Measurements from ENCODE around the gene TM9SF1.
A peak's percentile ranks its signal among the peaks of the same experiment; 100 is the strongest.

TM9SF1 gene

GRCh38 chr14:24177041-24177825, 18.0 kb downstream of the TM9SF1 start:
- DNase-seq = no peak

DNA sequence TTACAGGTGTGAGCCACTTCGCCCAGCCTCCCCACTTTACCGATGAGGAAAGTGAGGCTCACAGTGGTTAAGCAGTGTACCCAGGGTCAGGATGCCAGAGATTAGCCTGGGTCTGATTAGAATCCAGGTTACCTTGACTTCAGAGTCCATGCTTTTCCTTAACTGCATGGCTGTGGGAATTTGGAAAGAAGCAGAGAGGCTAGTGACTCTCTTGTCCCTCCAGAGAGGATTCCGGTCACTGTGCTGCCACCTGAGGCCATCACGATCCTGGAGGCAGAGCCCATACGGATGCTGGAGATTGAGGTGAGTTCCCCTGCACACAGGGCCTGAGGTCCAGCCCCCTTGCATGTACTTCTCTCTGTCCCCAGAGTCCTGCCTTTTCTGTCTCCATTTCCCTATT, 18.6 kb downstream of the TM9SF1 start:
- no peak for DNase-seq

- no peak for DNase-seq
Observed at GRCh38 chr14:24172871-24173281, 22.4 kb downstream of the TM9SF1 start.

GRCh38 chr14:24172261-24172860, 22.9 kb downstream of the TM9SF1 start:
- no peak for DNase-seq

GRCh38 chr14:24171422-24172260, 23.6 kb downstream of the TM9SF1 start, which contains the start of gene REC8:
REC8 (plus strand) TSS chr14:24172080; CDS start chr14:24172553, 473 bp downstream.
- peak in 1 of 2 donors; percentile 3 for DNase-seq

DNA sequence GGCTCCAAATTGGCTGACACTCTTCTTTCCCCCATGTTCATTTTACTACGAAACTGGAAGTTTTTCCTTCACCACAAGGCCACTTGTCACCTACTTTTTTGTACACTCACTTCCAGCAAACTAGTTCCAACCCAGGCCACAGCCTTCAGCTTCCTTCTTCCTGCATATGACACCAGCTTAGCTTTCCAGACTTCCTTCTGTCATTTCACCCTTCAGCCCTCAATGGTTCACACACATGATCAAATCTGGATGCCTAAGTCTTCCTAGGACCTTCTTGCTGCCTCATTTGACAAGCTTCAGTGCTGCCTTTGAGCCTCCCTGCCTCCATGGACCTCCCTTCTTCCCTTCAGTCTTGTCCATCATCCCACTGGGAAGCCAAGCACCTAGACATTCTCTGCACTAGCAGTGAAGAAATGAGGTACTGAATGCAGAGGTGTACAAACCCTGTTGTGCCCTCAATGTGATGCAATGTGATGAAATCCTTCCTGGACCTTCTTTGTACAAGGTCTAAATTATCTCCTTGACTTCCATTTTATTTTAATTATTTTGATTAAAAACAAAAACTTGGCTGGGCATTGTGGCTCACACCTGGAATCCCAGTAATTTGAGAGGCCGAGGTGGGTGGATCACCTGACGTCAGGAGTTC, 27.6 kb downstream of the TM9SF1 start:
- peak; percentile 64 to 67 for DNase-seq

GRCh38 chr14:24165785-24166184, 29.5 kb downstream of the TM9SF1 start:
- no peak for DNase-seq

GRCh38 chr14:24164518-24164991, 30.7 kb downstream of the TM9SF1 start:
- no peak for DNase-seq

GRCh38 chr14:24162093-24162492, 33.1 kb downstream of the TM9SF1 start:
- no peak for DNase-seq

- DNase-seq = peak; percentile 95 to 97
Observed at GRCh38 chr14:24160850-24161804, 34.1 kb downstream of the TM9SF1 start, which contains the start of gene IRF9. IRF9 (plus strand) TSS chr14:24161265; CDS start chr14:24162145, 880 bp downstream.

- DNase-seq = no peak
Observed at GRCh38 chr14:24160499-24160849, 34.8 kb downstream of the TM9SF1 start.

DNA sequence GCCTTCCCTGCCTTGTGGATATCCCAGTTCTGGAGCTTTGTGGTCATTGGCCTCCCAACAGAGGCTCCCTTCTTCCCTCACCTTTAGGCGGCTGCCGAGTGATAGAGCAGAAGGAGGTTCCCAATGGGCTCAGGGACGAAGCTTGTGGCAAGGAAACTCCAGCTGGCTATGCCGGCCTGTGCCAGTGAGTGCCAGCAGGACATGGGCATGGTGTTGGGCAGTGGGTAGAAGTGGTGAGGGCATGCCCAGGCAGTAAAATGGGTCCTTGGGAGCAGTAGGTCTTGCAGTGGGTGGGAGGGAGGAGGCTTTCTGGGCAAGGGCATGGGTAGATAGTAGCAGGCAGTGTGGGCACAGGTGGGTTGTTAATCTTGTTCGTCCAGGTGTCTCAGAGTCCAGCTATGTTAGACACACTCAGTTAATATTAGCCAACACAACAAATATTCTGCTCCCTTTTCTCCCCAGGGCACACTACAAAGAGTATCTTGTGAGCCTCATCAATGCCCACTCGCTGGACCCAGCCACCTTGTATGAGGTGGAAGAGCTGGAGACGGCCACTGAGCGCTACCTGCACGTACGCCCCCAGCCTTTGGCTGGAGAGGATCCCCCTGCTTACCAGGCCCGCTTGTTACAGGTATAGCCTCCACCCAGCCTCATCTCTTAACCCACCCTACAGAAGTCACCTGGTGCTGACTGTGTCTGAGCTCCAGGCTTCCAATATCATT, 35.3 kb downstream of the TM9SF1 start:
- no peak for DNase-seq

DNA sequence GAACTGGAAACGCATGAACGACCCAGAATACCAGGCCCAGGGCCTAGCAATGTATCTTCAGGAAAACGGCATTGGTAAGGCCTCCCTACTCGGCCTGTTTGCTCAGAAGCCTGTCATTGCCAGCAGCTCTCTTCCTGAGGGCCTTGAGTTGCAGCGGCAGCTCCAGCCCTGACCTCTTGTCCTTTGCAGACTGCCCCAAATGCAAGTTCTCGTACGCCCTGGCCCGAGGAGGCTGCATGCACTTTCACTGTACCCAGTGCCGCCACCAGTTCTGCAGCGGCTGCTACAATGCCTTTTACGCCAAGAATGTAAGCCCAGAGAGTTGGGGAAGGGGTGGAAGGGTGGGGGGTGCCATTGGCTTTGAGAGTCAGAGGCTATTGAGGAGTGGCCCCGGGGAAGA, 37.9 kb downstream of the TM9SF1 start:
- no peak for DNase-seq

DNA sequence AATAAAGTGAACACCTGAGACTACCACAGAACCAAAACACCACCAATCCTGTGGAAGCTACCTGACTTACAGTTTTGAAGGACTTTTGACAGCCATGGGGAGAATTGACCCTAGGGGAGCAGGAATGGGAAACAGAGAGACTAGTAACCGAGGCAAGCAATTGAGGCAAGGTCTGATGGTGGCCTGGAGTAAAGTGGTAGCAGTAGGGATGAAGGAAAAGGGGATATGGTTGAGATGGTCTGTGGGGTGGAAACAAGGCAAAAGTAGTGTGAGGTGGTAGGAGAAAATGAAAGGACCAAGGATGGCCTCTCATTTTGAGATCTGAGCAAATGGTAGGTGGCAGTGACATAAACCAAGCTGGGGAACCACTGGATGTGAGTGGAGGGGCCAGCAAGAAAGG, 38.4 kb downstream of the TM9SF1 start:
- DNase-seq = no peak

DNA sequence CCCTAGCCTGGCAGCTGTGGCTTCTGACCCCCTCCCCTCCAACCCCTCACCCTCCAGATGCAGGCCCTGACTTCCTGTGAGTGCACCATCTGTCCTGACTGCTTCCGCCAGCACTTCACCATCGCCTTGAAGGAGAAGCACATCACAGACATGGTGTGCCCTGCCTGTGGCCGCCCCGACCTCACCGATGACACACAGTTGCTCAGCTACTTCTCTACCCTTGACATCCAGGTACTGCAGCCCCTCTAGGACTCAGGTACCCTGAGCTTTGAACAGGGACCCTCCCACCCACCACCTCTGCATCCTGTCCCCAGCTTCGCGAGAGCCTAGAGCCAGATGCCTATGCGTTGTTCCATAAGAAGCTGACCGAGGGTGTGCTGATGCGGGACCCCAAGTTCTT, 40.1 kb downstream of the TM9SF1 start:
- no peak for DNase-seq

GRCh38 chr14:24151404-24152080, 43.7 kb downstream of the TM9SF1 start:
- no peak for DNase-seq

DNA sequence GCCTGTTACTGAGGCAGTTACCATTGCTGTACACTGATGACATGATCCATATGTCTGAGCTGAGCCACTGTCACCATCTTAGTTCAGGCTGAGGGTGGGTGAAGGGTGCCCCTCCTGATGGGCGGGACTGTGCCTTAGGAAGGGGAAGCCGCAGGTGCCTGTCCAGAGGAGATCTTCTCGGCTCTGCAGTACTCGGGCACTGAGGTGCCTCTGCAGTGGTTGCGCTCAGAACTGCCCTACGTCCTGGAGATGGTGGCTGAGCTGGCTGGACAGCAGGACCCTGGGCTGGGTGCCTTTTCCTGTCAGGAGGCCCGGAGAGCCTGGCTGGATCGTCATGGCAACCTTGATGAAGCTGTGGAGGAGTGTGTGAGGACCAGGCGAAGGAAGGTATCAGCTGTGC, 44.2 kb downstream of the TM9SF1 start:
- no peak for DNase-seq

DNA sequence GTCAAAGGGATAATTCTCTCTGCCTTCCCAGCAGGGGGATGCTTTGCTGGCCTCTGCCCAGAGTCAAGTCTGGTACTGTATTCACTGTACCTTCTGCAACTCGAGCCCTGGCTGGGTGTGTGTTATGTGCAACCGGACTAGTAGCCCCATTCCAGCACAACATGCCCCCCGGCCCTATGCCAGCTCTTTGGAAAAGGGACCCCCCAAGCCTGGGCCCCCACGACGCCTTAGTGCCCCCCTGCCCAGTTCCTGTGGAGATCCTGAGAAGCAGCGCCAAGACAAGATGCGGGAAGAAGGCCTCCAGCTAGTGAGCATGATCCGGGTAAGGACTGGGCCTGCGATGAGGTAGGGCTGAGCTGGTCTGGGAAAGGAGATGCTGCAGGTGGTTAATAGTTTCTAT, 44.7 kb downstream of the TM9SF1 start:
- DNase-seq = no peak

DNA sequence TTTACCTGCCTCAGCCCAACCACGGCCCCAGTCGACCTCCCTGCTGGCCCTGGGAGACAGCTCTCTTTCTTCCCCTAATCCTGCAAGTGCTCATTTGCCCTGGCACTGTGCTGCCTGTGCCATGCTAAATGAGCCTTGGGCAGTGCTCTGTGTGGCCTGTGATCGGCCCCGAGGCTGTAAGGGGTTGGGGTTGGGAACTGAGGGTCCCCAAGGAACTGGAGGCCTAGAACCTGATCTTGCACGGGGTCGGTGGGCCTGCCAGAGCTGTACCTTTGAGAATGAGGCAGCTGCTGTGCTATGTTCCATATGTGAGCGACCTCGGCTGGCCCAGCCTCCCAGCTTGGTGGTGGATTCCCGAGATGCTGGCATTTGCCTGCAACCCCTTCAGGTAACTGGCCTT, 45.2 kb downstream of the TM9SF1 start:
- no peak for DNase-seq

DNA sequence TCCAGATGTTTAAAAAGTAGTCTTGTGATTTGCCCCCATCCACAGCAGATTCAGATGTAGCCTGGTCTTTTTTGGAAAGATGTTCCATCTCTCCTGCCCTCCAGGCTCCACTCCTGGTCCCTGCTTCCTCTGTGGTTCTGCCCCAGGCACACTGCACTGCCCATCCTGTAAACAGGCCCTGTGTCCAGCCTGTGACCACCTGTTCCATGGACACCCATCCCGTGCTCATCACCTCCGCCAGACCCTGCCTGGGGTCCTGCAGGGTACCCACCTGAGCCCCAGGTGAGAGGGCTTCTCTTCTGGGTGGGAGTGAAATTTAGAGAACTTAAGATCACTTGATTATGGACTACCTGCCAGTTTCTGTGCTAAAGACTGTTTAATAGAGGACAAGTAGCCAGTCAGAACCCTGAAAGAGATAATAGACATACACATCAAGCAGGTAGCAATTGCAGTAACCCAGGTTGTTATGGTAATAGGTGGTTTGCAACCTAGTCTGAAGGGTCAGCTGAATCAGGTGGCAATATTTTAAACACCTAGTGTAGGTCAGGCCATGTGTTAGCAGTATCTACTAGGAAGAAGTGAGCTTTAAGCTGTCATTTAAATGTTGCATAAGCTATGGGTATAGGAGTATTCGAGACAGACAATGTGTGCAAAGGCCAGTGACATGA, 45.8 kb downstream of the TM9SF1 start:
- no peak for DNase-seq

All from inflammatory macrophage (primary cell).